ENCODE measurements around the gene SLC25A21. TPM values are rescaled to one million over a fixed set of nuclear protein-coding genes. Genes with fewer than 3 reads are reported as not detected.

The SLC25A21 gene
- total RNA-seq, 2 experiments from 2014 or later, result not detected

- ATAC-seq (ENCODE audit: poor library complexity), result no peak
- no peak overlapping the region for H3K4me3 Mint-ChIP-seq
- H3K27ac Mint-ChIP-seq, result no peak overlapping the region
- H3K27ac ChIP-seq (ENCODE audit: low read depth in 1 of 2, low read length in 2 of 2), result no peak overlapping the region
- ChIA-PET CTCF (no interaction called here), POLR2A (no interaction called here)
- H3K9me3 Mint-ChIP-seq, result peaks cover 6% of the 10 kb centered on the region
- H3K4me1 Mint-ChIP-seq (ENCODE audit: low read depth), result no peaks in the 10 kb centered on the region
- no peak overlapping the region for H3K4me3 ChIP-seq (ENCODE audit: low read length)
- DNase-seq, result no peak
- no peaks in the 10 kb centered on the region for H3K27me3 ChIP-seq (ENCODE audit: control insufficient read depth in 1 of 2, insufficient read depth in 2 of 2, low read length in 2 of 2)
- H3K27me3 Mint-ChIP-seq, result no peaks in the 10 kb centered on the region
- no peaks in the 10 kb centered on the region for H3K36me3 ChIP-seq (ENCODE audit: insufficient read depth, low read length)
- H3K4me1 ChIP-seq (ENCODE audit: insufficient read depth, low read length), result no peaks in the 10 kb centered on the region
- peaks cover 0 to 8% of the 10 kb centered on the region in 2 experiments for H3K9me3 ChIP-seq (ENCODE audit: control insufficient read depth in 1 of 2, insufficient read depth in 1 of 2, low read length in 2 of 2)
- TF ChIP-seq CTCF (IDR thresholded peaks at IDR 0.05), result no peak
- H3K36me3 Mint-ChIP-seq (ENCODE audit: low read depth), result no peaks in the 10 kb centered on the region
- intact Hi-C loops (cut with DNase I, micrococcal nuclease), result no loop called here
Observed at GRCh38 chr14:37034410-37035285, 137.8 kb downstream of the SLC25A21 start.

- ChIA-PET POLR2A (no interaction called here), CTCF (no interaction called here)
- H3K27me3 ChIP-seq (ENCODE audit: control insufficient read depth in 1 of 2, insufficient read depth in 2 of 2, low read length in 2 of 2), result no peaks in the 10 kb centered on the region
- no peak for TF ChIP-seq CTCF (IDR thresholded peaks at IDR 0.05)
- DNase-seq (no peak), ATAC-seq (ENCODE audit: poor library complexity) (no peak)
- intact Hi-C loops (cut with DNase I, micrococcal nuclease), result no loop called here
- Mint-ChIP-seq H3K9me3 (peaks cover 2% of the 10 kb centered on the region), H3K27ac (no peak overlapping the region), H3K4me3 (no peak overlapping the region), H3K36me3 (ENCODE audit: low read depth) (no peaks in the 10 kb centered on the region), H3K4me1 (ENCODE audit: low read depth) (no peaks in the 10 kb centered on the region), H3K27me3 (no peaks in the 10 kb centered on the region)
- H3K4me1 ChIP-seq (ENCODE audit: insufficient read depth, low read length), result no peaks in the 10 kb centered on the region
- no peaks in the 10 kb centered on the region for H3K36me3 ChIP-seq (ENCODE audit: insufficient read depth, low read length)
- peaks cover 0 to 8% of the 10 kb centered on the region in 2 experiments for H3K9me3 ChIP-seq (ENCODE audit: control insufficient read depth in 1 of 2, insufficient read depth in 1 of 2, low read length in 2 of 2)
- no peak overlapping the region for H3K4me3 ChIP-seq (ENCODE audit: low read length)
- no peak overlapping the region for H3K27ac ChIP-seq (ENCODE audit: low read depth in 1 of 2, low read length in 2 of 2)
Observed at GRCh38 chr14:37032863-37033262, 139.5 kb downstream of the SLC25A21 start.

GRCh38 chr14:37027188-37027824 lies 145.1 kb downstream of the SLC25A21 start:
- DNase-seq (no peak), ATAC-seq (ENCODE audit: poor library complexity) (no peak)
- Histone ChIP-seq H3K27ac (ENCODE audit: low read depth in 1 of 2, low read length in 2 of 2) (no peak overlapping the region), H3K4me3 (ENCODE audit: low read length) (no peak overlapping the region), H3K9me3 (ENCODE audit: control insufficient read depth in 1 of 2, insufficient read depth in 1 of 2, low read length in 2 of 2) (peaks cover 0 to 3% of the 10 kb centered on the region in 2 experiments), H3K4me1 (ENCODE audit: insufficient read depth, low read length) (no peaks in the 10 kb centered on the region), H3K36me3 (ENCODE audit: insufficient read depth, low read length) (no peaks in the 10 kb centered on the region), H3K27me3 (ENCODE audit: control insufficient read depth in 1 of 2, insufficient read depth in 2 of 2, low read length in 2 of 2) (no peaks in the 10 kb centered on the region)
- H3K27me3 Mint-ChIP-seq, result no peaks in the 10 kb centered on the region
- POLR2A ChIA-PET, result no interaction called here
- H3K9me3 Mint-ChIP-seq, result peaks cover 3% of the 10 kb centered on the region
- no peak overlapping the region for H3K27ac Mint-ChIP-seq
- CTCF ChIA-PET, result no interaction called here
- TF ChIP-seq CTCF (IDR thresholded peaks at IDR 0.05), result no peak
- no peaks in the 10 kb centered on the region for H3K4me1 Mint-ChIP-seq (ENCODE audit: low read depth)
- intact Hi-C loops (cut with DNase I, micrococcal nuclease), result no loop called here
- H3K4me3 Mint-ChIP-seq, result no peak overlapping the region
- no peaks in the 10 kb centered on the region for H3K36me3 Mint-ChIP-seq (ENCODE audit: low read depth)

All from CD4-positive, alpha-beta T cell (primary cell).